GM10266 (cell line): ENCODE data around the gene STAT1.
A peak's percentile ranks its signal among the peaks of the same experiment; 100 is the strongest.

Experiments used
- DNase-seq: peaks from one replicate; pipeline ENCODE4 v3.0.0; 2012; ENCODE audit errors: extremely low spot score
- CTCF ChIP-seq: IDR thresholded peaks from 2 replicates; pipeline ENCODE4 v1.5.1; 2012; ENCODE audit warnings: mild to moderate bottlenecking, low read depth; ENCODE audit not compliant: control insufficient read depth, insufficient read depth; ENCODE audit errors: missing control alignments

Gene STAT1

DNA sequence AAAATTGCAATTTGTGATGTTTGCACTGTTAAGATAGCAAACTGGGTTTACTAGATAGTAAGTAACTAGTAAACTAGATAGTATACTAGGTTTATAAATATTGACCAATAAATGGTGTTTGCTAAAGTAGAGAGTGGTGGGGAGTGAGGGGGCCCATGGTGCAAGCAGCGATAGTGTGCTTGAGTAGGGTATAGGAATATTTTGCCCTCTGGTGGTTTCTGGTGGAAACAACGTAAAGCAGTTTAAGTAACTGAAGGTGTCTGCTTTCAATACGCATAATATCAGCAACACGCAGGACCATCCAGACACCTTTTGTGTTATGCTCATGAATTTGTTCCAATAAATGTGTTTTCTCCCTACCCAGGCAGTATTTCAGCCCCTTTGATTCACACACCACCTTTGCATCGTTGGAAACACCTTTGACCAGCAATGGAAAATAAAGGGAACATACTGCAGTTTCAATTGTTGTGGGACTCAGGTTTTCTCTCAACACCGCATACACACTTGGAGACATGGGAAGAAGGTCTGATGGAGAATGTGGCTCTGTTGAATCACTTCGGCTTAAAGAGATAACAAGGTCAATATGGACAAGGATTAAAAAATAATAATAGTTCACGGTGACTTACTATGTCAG lies 16.7 kb upstream of the STAT1 start:
- peak; percentile 43 for DNase-seq

GRCh38 chr2:191029280-191029950 lies 15.4 kb upstream of the STAT1 start:
- TF ChIP-seq CTCF = no peak
- no peak for DNase-seq

More for the DNA sequence above, 16.7 kb upstream of the STAT1 start:
- peak; percentile 60 for TF ChIP-seq CTCF

- TF ChIP-seq CTCF = no peak
- no peak for DNase-seq
These were observed 12.4 kb upstream of the STAT1 start for GRCh38 chr2:191026377-191026776.

- no peak for DNase-seq
- no peak for TF ChIP-seq CTCF
These were observed 11.2 kb upstream of the STAT1 start for GRCh38 chr2:191025135-191025534.

DNA sequence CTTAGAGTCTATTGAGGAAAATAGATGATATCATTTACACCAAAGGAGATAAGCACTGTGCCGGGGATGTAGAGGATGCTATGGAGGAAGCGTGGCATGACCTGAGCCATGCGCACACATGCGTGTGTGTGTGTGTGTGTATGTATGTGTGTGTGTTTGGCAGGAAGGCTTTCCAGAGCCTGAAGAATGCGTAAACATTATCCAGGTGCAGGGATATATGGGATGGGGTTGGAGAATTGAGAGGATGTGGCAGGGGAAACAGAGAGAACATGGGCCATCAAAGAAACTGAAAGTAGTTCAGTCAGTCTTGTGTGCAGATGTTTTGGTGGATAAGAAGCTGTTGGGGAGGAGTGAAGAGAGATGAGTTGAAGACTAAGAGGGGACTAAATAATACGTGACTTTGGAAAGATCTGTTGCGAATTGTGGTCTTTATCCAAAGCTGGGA lies 9.3 kb upstream of the STAT1 start:
- TF ChIP-seq CTCF = no peak
- no peak for DNase-seq

GRCh38 chr2:191020742-191021381 lies 6.9 kb upstream of the STAT1 start:
- peak; percentile 37 for DNase-seq
- no peak for TF ChIP-seq CTCF
